GM10248 (cell line): ENCODE data around the gene ACSF2.
"Not testable (repeated sequence)": the region's sequence is repeated elsewhere in the genome, so short reads cannot be mapped to it uniquely, and the experiment has no call there.

ENCODE experiments used
- CTCF ChIA-PET: fragments of 300-600 bp; sonication (Branson Sonifier 250); formaldehyde crosslinking; extraction: SDS; loops from one replicate; lab custom pipeline; 2021; ENCODE audit warnings: antibody characterized with exemption; lab: Yijun Ruan, JAX
- POLR2A ChIA-PET: fragments of 350-650 bp; sonication (Branson Sonifier 250); formaldehyde crosslinking; extraction: SDS; loops from one replicate; lab custom pipeline; 2020; ENCODE audit warnings: antibody characterized with exemption; lab: Yijun Ruan, JAX
- DNase-seq: peaks from one replicate; pipeline ENCODE4 v3.0.0; 2012; ENCODE audit errors: extremely low spot score
- TF ChIP-seq, protein P1 (sequence below): IDR thresholded peaks from 2 replicates; pipeline ENCODE4 v1.5.1; 2012; ENCODE audit warnings: mild to moderate bottlenecking, low read depth; ENCODE audit errors: extremely low read depth, missing control alignments, control extremely low read depth

ACSF2 gene

DNA sequence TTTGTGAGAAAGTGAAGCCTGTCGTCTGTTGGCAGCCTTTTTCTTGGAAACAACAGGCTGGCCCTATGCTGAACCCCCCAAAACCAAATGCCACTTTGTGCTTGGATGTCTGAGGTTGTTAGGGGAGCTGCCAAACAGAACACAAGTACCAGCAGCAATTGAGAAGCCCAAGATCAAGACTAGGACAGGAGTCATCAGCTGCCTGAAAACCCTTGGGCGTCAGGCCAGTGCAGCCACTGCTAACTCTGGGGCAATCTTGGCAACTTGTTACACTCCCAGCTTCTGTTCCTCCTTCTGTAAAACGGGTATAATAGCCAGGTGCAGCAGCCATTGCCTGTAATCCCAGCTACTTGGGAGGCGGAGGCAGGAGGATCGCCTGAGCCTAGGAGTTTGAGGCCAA is 19.4 kb upstream of the ACSF2 start:
- ChIA-PET POLR2A (interaction anchor here (2.2 kb wide), 1 partner anchor 9 kb away, joined by 6 read pairs; the partner anchor contains the start of gene LRRC59), CTCF (interaction anchor here (0.9 to 4.4 kb wide), 3 partner anchors 9 to 23 kb away, joined by 3 to 38 read pairs (median 4); partner anchors contain the start of gene LRRC59)
- TF ChIP-seq, protein P1, sequence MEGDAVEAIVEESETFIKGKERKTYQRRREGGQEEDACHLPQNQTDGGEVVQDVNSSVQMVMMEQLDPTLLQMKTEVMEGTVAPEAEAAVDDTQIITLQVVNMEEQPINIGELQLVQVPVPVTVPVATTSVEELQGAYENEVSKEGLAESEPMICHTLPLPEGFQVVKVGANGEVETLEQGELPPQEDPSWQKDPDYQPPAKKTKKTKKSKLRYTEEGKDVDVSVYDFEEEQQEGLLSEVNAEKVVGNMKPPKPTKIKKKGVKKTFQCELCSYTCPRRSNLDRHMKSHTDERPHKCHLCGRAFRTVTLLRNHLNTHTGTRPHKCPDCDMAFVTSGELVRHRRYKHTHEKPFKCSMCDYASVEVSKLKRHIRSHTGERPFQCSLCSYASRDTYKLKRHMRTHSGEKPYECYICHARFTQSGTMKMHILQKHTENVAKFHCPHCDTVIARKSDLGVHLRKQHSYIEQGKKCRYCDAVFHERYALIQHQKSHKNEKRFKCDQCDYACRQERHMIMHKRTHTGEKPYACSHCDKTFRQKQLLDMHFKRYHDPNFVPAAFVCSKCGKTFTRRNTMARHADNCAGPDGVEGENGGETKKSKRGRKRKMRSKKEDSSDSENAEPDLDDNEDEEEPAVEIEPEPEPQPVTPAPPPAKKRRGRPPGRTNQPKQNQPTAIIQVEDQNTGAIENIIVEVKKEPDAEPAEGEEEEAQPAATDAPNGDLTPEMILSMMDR, result no peak
- no peak for DNase-seq

DNA sequence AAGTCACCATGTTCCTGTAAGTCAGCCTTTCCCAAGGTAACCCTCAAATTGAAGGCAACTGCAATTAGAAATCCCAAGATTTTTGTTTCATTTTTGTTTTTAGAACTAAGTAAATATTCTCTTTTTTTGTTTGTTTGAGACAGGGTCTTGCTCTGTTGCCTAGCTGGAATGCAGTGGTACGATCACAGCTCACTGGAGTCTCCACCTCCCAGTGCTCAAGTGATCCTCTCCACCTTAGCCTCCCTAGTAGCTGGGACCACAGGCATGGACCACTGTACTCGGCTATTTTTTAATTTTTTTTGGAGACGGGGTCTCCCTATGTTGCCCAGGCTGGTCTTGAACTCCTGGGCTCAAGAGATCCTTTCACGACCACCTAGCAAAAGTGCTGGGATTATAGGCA is 18.1 kb upstream of the ACSF2 start:
- TF ChIP-seq, protein P1, result no peak
- ChIA-PET POLR2A (no interaction called here), CTCF (interaction anchor here (1.3 to 4.4 kb wide), 3 partner anchors 8 to 18 kb away, joined by 3 to 38 read pairs (median 4); partner anchors contain the start of genes ACSF2 and LRRC59)
- no peak for DNase-seq

DNA sequence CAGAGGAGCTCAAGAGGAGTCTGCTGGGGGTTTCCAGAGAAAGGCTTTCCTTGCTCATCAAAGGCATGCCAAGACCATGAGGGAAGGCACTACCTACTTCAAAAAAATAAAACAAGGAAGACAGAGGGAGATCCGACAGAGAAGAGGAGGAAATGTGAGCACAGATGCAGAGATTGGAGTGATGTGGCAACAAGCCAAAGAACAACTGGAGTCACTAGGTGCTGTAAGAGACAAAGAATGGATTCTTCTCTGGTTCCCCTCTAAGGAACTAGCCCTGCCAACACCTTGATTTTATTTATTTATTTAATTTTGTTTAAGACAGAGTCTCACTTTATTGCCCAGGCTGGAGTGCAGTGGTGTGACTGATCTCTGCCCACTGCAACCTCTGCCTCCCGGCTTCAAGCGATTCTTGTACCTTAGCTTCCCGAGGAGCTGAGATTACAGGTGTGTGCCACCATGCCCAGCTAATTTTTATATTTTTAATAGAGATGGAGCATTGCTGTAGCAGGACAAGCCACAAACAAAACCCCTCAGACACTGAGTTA is 13.8 kb upstream of the ACSF2 start:
- ChIA-PET CTCF (interaction anchor here (3.4 kb wide), 1 partner anchor 15 kb away, joined by 18 read pairs; the partner anchor contains the start of gene LRRC59), POLR2A (no interaction called here)
- no peak for DNase-seq
- TF ChIP-seq, protein P1, result no peak

DNA sequence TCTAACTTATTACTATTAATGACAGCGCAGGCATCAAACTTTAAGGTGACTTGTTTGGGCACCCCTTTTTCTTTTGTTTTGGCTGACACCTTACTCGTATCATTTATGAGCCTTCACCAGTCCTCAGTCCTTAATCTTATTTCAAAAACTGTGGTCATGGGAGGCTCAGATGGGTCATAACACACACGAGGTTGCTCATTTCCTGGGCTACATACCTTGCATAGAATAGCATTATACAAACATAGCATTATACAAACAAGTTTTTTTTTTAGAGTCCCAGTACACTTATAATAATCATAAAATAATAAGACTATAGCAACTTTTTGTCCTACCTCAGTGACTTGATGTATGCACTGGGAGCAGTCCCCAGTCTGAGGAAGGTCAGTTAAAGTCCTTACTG is 11.2 kb upstream of the ACSF2 start:
- no peak for DNase-seq
- TF ChIP-seq, protein P1, result no peak
- ChIA-PET POLR2A (no interaction called here), CTCF (no interaction called here)

DNA sequence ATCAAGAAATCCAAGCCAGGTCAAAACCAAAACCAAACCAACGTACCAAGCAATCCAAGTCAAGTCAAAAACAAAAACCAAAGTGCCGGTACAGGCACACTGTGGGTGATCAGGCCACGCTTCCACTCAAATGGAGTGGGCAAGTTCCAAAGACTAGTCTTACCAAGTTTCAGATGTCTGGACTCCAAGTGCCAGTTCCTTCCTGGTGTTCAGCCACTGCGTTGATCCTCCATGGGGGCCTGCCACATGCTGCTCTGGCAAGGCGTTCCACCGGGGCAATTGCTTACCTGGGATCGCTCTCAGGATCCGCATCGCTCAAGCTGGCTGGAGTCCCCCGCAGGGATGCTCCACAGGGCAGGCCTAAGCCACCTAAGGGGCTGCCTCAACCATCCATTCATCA is 6.4 kb upstream of the ACSF2 start:
- POLR2A ChIA-PET, DNase-seq: not testable (repeated sequence)
- CTCF ChIA-PET, result interaction anchor here (4.5 kb wide), 1 partner anchor 22 kb away, joined by 35 read pairs; the partner anchor contains the start of gene LRRC59

DNA sequence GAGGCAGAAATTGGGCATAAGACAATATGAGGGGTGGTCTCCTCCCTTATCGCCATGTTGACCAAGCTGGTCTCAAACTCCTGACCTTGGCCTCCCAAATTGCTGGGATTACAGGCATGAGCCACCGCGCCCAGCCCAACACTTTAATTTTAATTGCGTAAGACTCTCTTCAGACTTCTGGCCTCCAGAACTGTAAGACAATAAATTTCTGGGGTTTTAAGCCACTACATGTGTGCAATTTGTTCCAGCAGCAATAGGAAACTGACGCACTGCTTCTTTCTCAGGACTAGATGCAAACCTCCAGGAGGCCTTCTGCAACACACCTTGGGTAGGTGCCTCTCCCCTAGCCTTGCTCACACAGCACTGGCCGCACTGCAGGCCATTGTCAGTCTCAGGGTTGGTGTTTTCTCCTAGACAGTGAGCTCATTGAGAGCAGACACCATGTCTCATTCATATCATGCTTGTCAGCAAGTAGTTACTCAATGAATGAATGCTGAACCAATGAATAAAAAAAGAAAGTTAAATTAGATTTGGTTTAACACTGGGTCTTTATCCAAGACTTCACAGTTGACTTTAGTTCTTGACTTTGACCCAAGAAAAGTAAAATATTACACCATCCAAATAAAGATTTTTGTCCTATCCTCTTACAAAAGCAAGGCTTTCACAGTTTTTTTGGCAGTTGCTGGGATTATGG is 5.5 kb upstream of the ACSF2 start:
- POLR2A ChIA-PET, result interaction anchor here (0.6 kb wide), 3 partner anchors 28 to 83 kb away, joined by 3 to 6 read pairs (median 3); no protein-coding TSS in a partner anchor

More for the DNA sequence above, 5.5 kb upstream of the ACSF2 start:
- DNase-seq, result no peak
- CTCF ChIA-PET, result interaction anchor here (4.5 kb wide), 1 partner anchor 23 kb away, joined by 35 read pairs; the partner anchor contains the start of gene LRRC59
- TF ChIP-seq, protein P1, result no peak
